Ovary (tissue), 3 donors: Measurements from ENCODE around the gene RELL2.

Experiments
- EP300 ChIP-seq: sonication (generic); formaldehyde crosslinking; IDR thresholded peaks from one replicate; pipeline ENCODE4 v1.6.1; 2017; ENCODE audit warnings: antibody characterized with exemption
- TF ChIP-seq, protein P1 (sequence below), 3 donors: fragments of 450-650 bp in 2 of 3; fragments of 200-600 bp in 1 of 3; IDR thresholded peaks; one replicate each; pipeline versions ENCODE4 v1.5.1 to v1.8.0; 2016 to 2022; ENCODE audit warnings: antibody characterized with exemption in 3 of 3, mild to moderate bottlenecking in 1 of 3
- donor health status: DM: no; HTN: no; CAD: no.

DNA sequence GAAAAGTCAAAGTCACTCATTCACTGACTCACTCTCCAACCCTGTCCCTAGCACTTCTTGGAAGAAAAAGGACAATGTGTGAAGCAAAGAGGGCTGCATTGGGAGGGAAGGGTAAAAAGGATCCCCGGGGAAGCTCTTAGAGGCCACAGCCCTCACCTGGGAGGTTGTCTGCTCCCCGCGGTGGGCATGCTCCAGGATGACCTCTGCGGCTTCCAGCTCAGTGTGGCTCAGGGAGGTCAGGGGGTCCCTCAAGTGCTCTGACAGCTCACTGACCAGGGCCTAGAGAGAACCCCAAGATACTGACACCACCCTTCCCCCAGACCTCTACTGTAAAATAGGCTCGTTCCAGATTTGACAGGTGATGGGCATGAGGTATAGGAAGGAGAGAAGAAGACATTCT is 10.4 kb downstream of the RELL2 start:
- no peak for TF ChIP-seq EP300
- TF ChIP-seq, protein P1, sequence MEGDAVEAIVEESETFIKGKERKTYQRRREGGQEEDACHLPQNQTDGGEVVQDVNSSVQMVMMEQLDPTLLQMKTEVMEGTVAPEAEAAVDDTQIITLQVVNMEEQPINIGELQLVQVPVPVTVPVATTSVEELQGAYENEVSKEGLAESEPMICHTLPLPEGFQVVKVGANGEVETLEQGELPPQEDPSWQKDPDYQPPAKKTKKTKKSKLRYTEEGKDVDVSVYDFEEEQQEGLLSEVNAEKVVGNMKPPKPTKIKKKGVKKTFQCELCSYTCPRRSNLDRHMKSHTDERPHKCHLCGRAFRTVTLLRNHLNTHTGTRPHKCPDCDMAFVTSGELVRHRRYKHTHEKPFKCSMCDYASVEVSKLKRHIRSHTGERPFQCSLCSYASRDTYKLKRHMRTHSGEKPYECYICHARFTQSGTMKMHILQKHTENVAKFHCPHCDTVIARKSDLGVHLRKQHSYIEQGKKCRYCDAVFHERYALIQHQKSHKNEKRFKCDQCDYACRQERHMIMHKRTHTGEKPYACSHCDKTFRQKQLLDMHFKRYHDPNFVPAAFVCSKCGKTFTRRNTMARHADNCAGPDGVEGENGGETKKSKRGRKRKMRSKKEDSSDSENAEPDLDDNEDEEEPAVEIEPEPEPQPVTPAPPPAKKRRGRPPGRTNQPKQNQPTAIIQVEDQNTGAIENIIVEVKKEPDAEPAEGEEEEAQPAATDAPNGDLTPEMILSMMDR (IDR thresholded peaks at IDR 0.05) = no peak
